Cerebellar cortex (tissue), 1 donor: ENCODE data around the gene HDAC4.
"Not testable (repeated sequence)": the region's sequence is repeated elsewhere in the genome, so short reads cannot be mapped to it uniquely, and the experiment has no call there.

Source experiments
- DNase-seq: peaks from one replicate; pipeline ENCODE4 v3.0.0-alpha.2; 2015; ENCODE audit warnings: low spot score

The HDAC4 gene

DNA sequence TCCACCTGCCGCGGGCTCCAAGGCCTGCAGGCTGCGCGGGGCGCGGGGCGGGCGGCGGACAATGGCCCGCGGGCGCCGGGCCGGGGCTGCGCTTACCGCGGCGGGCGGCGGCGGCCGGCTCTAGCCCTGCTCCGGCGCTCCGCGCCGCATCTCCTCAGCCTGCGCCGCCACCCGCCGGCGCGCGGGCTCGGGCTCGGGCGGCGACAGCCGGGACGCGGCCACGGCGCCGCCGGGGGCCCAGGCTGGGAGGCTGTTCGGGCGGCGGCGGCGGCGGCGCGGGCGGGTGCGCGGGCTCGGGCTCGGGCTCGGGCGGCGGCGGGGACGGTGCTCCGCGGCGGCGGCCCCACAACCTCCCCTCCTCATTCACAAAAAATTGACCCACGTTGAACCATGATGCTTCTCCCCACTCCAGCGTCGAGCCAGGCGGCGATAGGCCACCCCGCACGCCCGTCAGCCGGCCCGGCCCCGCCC, at the start of gene HDAC4:
Gene HDAC4 (minus strand): TSS at position 425 of the 471 bp plus-strand sequence. CDS start 48,321 bp downstream, outside the sequence.
- no peak for DNase-seq

DNA sequence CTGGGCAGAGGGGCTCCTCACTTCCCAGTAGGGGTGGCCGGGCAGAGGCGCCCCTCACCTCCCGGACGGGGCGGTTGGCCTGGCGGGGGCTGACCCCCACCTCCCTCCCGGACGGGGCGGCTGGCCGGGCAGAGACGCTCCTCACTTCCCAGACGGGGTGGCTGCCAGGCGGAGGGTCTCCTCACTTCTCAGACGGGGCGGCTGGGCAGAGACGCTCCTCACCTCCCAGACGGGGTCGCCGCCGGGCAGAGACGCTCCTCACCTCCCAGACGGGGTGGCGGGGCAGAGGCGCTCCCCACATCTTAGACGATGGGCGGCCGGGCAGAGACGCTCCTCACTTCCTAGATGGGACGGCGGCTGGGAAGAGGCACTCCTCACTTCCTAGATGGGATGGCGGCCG, 48.6 kb upstream of the HDAC4 start:
- not testable (repeated sequence) for DNase-seq

DNA sequence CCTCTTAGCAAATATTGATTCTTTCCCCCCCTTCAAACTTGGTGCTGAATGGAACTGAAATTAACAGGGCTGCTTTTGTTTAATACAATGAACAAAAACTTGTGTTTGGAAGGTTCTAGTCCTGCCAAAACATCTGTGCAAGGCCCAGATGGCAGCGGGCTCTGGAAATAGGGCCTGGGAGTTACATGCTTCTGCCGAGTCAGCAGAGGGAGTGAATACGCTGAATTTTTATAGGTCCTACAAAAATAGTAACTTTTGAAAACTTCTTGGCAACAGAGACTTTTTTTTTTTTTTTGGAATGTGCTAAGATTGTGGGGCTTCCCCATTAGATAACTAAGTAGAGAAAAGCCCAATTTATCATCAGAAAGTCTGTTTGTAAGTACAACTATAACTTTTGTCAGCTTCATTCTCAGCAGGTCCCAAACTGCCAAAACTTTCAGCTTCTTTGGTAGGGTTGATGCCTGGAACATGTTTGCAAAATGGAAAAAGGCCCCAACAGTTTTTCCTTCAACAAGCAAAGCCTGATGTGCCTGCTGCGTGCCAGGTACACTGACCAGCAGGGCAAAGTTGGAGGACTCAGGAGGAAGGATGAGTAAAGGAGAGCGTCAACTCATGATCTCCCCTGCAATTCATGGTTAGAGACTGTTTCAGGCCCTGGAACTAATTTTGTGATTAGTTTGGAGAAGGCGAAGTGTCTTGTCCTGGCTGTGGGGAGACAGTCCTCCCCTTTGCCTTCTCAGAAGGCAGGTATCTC, 45.1 kb upstream of the HDAC4 start:
- no peak for DNase-seq

DNA sequence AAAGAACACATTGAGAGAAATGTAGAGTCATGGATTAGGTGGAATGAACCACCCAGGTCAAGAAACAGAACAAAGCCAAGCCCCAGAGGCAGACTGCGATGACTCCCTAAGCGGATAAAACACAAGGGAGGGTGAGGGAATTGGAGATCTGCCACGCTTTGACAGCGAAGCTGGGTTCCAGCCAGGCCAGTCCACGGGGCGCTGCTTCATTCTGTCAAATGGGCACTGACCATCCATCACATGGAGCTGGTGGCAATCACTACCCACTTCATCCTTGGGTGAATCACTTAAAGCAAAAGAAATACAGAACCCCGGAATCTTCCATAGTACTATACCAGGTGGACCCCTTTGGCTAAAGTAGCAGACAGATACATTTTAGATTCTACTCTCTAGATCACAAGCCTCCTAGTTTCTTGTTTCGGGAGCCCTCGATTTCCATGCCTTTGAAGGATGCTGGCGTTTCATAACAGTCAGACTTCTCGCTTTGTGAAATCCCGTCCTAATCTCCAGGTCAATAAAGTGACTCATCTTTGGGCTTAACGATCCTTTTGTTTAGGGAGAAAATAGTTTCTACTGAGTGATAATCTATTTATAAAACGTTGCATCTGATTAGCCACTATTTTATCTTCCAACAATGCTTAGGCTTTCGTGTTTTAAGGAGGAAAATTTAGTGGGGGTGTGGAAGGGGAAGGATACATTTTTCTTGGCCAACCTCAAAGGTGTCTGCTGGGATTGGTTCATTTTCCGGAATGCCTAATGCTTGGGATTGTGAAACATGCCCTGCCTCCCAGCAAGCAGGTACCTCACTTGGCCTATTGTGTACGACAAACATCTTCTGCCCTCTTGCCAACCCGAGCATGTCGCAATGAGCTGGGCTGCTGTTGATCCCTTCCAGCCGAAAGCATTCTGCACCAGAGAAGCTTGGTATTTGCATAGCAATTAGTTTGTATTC, 44.1 kb upstream of the HDAC4 start:
- no peak for DNase-seq

DNA sequence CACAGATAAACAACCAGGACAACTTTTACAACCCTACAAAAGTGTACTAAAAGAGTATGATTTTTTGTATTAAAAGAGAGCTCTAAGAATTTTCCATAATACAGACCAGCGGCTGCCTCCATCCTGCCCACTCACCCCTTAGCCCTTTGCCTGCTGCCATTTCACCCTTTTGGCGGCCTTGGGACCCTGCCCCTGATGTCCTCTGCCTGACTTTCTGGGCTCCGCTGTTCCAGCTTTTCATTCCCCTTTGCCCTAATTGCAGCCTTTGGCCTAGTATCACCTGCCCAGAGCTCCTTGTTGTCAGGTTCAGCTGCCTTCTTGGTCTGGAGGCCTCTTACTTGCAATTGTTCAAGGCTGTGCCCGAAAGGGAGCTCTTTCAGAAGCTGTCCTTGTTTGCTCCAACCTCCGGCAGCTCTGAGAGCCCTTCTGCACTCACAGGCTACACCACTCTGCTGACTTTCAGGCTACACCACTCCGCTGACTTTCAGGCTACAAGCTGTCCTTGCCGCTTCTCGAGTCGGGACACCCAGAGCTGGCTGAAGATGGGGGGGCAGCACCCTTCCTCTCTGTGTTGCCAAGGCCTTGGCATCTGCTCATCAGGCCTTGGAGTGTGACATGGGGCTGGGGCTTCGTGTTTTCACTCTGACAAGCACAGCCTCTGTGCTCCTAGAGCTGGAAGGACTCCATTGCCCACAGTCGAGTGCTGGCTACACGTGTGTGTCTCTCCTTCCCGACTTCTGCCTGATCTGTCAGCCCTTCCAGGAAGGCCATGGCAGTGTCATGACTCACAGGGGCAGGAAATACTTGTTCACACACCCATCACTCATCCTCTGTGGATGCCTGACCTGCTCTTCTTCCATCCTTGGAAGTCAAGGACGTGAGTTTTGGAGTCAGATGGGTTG, 43.1 kb upstream of the HDAC4 start:
- no peak for DNase-seq

DNA sequence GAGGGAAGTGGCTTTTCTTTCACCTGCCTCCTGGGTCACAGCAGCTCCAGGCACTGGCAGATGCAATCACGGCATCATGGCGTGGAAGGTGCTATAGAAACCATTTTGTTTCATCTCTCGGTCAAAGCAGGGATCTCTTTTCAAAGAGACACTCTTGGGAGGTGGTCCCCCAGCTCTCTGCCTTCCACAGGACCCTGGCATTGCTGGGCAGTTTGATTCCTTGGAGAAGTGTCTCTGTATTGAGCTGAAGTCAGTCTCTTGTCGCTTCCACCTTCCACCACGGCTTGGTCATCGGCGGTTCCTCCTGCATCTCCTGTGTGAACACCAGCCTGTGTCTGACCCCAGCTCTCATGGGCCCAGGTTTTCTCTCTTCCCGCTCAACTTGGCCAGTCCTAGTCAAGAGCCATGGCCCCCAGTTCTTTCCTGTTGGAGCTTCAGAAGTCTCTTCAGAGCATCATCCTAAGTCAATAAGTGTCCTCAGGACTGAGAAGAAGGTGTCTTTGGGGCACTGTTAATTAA, 42.3 kb upstream of the HDAC4 start:
- DNase-seq: no peak

DNA sequence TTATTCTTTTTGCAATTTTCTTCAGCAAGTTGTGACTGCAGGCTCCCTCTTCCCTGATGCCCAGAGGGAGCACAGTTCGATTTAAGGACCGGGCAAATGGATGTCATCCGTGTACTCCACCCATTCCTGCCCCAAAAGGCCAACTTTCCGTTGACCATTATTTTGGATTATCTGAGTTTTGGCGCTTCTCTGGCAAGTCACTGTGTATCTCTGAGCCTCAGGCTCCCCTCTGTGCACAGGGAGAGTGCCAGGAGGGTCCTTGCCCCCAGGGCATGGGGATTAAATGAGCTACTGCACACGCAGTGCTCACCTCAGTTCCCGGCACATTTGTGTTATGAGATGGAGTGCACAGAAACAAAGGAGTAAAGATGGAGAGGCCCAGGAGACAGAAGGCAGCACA, 41.4 kb upstream of the HDAC4 start:
- no peak for DNase-seq

DNA sequence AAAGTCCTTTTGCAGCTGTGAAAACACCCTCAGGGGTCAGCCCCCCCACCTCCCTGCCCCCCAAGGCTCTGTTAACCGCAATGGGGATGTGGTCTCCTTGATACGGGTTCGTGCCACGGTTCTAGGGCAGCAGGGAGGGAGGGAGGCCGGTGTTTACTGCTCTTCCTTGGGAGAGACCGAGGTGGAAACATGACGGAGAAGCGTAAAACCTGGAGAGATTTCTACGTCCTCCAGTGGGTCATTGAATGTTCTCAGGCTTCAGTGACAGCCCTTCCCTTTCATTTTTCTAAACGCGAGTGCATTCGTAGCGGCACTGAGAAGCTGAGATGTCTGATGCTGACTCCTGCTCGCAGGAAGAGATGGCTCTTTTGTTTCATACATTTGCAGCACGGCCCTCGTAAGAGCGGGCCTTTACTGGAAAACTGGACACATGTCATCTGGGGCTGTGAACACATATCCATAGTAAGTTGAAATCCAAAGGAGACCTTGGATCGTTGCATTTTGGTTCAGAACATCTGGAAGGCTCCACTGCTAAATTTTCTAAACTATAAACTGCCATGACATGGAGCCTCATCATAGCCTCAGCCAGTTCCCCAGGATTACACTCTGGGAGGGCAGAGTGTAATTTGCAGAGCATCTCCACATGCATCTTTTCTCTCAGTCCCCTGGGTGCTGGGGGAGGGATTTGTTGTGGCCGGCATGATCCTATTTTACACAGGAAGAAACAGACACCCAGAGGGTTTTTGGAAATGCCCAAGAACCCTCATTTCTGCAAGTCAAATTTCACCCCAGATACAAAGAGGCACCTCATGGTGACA, 40.6 kb upstream of the HDAC4 start:
- DNase-seq: no peak

DNA sequence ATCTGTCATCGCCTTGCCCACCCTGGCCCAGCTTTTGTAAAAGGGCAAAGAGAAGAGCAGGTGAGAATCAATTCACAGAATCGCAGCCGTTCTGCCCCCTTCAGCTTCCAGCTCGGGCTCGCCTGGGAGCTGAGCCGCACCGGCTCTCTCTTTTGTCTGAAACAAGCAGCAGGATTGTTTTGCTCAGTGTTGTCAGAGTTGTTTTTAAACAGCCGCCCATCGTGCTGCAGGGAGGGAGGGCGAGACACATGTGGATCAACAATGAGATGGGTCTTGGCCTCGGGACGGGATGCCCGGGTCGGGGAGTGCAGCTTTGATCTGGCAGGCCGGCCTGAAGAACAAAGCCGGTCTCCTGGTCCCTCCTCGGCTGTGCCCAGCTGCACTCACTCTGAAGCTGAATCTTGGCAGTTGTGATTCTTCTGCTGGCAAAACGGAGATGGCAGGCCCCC, 39.7 kb upstream of the HDAC4 start:
- peak; percentile 2 for DNase-seq

DNA sequence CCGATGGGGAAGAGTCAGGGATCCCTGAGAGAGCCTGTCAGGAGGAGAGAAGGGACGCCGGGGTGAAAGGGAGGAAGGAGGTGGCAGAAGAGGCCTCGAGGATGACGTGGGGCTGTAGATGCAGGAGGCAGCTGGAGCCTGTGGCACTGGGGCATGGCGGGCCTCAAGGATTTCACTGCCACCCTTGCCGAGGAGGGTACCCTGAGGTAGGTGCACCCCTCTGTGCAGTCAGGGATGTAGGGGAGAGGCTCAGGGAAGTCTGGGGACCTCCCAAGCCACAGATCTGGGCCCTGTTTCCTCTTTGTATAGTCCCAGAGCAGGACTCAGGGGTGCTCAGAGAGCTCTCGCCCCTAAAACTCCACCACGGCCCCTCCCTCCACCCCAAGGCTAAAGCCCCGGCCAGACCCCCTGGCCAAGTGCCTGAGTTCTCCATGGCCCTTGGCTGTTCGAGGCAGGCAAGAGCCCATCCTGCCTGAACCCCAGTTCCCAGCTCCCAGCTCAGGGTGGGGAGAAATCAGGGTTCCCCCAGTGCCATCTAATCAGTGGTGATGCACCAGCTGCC, 39.0 kb upstream of the HDAC4 start:
- DNase-seq: no peak

DNA sequence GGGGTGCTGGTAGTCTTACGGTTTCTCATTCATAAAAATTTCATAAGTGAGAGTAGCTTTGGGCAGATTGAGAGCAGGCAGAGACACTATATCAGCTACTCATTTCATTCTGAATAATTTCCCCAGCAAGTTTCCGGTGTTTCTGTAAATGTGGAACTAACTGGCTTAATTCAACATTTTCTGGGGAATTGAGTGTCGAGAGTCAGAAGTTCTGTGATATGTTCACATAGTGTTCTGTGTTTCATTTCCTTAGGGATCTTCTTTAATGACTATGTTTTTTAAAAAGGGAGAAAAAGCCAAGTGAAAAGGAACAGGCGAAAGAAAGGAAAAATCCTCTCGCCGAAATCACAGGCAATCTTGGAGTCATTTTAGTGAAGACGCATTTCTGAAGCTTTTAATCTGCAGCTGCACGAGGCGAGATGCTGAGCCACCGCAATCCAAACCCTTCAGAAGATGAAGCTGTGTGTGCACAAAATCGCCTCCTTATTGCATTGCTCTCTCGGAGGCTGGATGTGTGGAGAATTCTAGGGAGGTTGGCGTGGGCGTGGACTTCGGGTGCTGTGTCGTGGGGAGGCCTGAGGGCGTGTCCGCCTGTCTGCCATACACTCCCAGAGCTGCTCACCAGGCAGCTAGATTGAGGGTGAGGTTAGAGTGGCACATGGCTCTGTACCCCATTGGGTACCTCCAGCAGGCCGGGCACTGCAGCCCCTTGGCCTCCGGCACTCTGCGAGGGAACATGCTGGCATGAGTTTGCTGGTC, 38.4 kb upstream of the HDAC4 start:
- no peak for DNase-seq

DNA sequence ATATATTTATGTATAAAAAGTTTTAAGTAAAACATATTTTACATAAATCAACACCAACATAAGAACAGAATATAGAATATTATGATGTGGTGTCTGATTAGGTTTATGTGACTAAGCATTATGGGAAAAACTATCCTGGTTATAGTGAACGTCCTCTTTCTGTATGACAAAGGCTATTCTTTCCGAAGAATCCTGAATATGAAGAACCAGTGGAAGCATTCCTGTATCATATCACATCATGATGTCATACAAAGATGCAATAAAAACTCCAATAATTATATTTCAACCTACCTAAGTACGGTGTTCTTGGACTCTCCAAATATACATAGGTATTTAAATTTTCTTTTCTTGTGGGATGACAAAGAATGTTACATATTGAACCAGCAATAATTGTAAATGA, 37.5 kb upstream of the HDAC4 start:
- DNase-seq: no peak

DNA sequence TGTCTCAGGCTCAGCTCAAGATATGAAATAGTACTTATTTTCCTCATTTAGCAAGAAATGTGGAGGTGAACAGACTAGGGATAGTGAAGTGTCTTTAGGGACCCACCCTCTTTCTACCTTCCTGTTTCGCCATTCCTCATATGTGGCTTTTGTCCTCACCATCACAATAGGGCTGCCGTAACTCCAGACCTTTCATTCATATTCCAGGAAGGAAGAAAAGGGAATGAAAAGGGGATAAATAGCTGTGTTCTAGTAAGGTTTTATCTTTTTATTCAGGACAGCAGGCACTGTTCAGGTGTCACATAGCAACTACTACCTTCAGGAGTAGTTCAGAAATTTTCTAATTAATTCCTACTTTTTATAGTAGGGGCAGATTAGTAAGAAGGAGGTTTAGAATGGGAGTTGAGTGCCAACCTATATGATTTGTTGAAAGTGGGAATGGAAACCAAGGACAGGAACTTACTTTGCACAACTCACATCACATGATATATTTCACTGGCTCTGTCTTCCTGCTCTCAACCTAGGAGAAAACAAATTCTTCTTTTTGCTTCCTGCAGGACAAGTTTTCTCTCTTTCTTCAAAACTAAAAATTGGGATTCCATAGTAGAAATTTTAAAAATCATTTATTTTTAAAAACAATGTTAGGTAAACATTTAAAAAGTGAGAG, 36.0 kb upstream of the HDAC4 start:
- no peak for DNase-seq

DNA sequence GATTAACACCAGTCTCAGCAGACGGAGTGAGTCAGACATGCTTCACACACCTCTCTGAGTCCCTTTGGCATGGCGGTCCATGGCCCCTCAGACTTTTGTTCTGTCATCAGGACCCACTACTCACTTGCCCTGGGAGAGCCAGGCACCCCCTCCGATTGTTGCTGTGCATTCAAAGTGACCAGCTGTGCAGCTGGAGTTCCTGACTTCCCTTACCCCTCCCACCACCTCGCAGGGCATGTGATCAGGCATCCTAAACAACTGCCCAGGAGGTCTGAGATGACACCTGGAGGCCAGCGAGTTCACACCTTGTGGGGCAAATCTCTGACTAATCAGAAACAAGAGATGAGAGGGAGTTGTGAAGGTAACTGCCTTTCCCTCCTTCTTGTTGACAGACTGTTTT, 35.3 kb upstream of the HDAC4 start:
- no peak for DNase-seq

DNA sequence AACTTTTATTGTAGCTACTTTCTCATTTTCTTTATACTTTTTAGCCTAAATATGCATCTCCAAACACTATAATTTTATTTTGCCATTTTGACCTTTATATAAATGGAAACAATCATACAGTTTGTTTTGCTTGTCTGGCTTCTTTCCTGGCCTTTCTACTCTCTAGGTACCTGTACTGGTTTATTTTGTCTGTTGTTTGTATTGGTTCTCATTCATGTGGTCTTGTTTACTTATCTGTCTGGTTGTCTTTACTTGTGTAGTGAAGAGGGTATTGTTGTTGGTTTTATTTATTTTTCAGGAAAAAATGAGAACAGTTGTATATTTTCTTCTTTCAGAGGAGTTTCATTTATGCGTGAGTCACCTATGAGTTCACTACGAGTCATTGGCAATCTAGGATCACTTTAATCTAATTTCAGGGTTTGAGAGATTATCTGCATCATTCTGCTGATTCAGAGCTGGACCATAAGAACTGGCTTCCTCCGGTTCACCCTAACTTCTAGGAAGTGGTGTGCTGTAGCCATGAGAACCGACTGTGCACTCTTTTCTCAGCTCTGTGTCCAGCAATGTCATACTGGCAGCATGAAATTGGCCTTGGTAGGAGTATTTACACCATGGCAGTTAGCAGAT, 33.1 kb upstream of the HDAC4 start:
- DNase-seq: no peak

DNA sequence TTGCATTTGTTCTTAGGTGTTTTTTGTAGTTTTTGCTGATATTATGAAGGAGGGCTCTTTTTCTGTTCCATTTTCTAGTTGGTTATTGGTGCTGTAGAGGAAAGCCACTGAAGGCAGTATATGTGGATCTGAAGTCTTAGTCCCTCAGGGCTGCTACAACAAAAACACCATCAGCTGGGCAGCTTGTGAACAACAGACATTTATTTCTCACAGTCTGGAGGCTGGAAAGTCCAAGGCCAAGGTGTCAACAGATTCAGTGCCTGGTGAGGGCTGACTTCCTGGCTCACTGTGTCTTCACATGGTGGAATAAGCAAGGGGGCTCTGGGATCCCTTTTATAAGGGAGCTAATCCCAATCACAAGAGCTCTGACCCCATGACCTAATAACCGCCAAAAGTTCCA, 31.4 kb upstream of the HDAC4 start:
- DNase-seq: no peak

DNA sequence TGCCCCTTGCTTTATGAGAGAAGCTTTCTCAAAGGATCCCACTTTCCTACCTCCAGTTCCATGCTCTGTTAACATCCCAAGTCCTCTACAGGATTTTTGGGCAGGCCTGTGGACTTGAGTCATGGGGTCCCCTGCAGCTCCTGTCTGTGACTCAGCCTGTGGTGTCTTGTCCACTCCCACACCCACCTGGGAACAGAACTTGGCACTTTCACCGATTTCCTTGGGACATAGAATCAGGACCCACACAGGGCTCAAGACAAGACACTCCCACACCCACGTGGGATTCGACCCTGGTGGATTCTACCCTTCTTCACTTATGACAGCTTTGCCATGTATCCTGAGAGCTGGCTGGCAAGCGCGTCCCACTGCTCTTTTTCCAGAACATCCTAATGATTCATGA, 30.7 kb upstream of the HDAC4 start:
- no peak for DNase-seq

DNA sequence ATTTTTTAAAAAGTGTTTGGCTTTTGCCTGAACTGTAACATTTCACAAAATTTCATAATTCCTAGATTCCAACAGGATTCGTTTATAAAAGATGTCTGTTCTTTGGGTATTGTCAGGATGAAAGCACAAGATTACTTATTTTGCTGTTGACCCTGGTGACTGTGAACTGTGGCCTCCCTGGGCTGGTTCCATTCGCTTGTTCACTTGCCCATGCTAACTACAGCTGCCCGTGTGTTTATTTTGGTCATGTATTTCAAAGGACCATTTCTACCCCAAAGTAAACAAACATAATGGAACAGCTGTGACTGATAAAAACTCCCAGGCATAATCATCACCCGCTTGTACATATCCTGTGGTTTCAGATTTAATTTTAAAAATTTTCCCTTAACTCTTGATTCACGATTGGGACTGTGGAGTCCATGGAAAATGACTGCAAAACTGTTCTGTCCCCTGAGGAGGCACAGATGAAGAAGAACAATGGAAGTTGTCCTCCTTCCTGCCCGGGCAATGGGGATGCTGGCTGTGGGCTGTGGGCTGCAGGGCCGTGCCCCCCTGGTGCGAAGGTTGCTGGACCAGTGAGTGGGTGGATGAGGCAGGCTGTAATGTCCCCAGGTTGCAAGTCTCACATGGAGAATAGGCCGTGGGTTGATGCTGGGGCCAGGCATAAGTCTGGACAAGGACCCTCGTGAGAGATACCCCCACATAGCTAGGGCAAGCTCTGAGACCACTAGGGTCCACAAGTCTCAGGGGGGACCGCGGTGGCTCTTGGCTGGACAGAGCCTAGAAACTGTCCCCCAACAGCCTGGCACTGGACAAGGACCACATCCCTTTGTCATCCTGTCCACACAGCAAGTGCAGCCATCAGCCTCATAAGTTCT, 28.9 kb upstream of the HDAC4 start:
- no peak for DNase-seq
